Measurements from ENCODE around the gene NCKAP5.
"Not testable (repeated sequence)": the region's sequence is repeated elsewhere in the genome, so short reads cannot be mapped to it uniquely, and the experiment has no call there.

Gene NCKAP5

DNA sequence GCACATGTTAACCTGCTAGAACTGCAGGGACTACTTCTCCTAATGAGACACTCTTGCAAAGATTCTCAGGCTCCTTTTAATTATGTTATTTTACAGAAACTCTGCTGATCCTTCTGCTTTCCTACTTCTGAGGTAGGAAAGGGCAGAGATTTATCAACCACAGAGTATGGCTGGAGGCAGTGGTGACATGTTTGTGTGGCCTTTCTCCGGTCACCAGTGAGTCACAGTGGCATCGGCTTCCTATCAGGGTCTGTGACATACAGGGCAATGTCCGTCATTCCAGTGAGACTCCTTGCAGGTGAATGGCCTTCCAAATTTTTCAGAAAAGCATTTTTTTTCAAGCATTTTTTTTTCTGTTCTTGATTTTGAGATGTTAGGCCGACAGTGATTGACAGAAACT, 717.6 kb downstream of the NCKAP5 start:
- DNase-seq: no peak

DNA sequence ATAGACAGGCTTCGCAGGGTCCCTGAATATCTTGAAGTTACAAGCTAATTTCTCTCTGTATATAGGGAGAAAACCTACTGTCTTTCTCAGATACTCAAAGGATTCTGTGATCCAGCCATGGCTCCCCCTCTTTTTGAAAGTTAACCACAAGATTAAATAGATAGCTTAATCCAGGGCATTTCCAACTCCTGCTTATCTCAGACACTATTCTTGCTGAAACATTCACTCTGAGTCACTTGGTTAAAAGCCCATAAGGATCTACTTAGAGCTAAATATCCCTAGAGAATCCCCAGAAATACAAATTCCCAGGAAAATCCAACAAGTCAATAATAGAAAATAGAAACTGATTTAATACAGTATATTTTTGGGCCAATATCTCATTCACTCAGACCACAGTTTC, 719.1 kb downstream of the NCKAP5 start:
- DNase-seq: peak; percentile 79

DNA sequence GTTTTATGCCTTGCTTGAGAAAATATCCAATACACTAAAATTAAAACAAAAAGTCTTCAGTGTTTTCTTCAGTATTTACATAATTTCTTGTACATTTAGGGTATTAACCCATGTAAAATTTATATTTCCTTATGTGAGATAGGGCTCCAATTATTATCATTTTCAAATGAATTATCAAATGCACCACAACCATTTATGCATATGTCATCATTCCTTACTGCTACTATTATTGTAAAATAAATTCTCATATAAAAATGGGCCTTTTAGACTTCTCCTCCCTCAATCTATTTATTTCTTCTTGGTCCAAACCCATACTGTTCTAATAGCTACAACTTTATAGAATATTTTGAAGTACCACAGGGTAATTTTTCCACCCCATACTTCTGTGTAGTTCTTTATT, 722.9 kb downstream of the NCKAP5 start:
- DNase-seq: no peak

DNA sequence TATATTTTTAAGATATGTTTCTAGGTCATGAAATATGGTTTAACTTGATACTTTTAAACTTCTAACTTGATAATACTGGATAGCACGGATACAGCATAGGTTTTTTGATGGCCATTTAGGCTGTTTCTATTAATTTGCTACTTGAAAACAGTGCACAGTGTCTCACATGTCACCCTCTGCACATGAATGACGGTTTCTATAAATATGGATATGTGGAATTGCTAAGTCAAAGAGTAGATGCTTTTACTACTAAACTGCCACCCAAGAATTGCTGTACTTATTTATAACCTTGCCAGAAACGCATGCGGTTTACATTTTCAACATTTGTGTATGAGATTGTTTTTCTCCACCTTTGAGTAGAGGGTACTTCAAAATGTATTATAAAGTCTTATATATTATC, 723.7 kb downstream of the NCKAP5 start:
- no peak for DNase-seq

DNA sequence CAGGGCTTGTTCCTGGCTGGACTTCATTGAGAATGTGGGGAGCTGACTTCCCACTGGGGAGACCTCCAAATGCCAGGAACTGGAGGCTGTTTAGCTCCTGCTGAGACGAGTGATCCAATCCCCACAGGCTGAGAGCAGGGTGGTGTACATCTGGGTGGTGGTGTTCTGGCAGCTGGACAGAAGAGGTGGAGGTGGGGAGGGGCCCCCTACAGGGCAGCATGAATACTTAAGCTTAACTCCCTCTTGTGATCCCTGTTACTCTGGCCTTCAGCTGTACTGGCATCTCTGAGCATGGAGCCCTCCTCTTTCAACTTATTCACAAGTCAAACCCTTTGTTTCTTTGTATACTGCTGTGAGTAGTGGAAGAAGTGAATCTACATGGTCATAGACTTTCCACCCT, 730.5 kb downstream of the NCKAP5 start:
- DNase-seq: no peak

DNA sequence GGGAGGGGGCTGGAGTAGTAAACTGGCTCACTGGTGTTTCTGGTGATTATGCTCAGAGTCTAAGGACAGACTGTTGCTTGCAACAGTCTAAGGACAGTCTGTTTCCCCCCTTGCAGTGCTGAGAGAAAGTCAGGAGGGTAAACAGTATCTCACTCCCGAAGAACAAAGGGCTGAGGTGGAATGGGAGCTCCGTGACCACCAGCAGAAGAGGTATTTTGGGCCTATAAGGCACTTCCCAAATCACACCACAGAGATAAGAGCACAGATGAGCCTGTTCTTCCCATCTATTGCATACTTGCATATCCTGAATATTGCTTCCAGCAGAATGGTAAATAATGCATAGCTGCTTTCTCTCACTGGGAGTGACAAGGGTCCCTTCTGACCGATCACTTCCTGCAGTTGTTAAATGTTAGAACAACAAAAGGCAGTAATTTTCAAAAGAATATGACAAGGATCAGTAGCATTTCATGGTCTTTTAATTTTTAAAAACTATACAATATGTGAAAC, 737.9 kb downstream of the NCKAP5 start:
- DNase-seq: no peak

DNA sequence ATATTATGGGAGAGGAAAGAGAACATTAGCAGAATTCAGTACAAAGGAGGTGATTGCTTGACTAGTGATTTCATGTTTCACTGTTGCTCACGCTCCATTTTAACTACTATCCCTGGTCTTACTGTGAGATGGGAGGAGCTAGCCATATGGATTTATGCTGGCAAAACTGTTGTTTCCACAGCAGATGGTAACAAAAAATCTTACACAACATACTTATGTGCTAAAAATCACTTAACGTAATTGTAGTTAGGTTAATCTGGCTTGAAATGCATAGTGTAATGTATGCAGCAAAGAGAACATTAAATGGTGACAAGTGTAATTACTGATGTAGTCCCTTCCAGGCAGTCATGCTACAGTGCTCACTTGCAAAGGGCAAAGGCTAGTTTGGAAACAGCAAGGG, 742.7 kb downstream of the NCKAP5 start:
- DNase-seq: no peak

DNA sequence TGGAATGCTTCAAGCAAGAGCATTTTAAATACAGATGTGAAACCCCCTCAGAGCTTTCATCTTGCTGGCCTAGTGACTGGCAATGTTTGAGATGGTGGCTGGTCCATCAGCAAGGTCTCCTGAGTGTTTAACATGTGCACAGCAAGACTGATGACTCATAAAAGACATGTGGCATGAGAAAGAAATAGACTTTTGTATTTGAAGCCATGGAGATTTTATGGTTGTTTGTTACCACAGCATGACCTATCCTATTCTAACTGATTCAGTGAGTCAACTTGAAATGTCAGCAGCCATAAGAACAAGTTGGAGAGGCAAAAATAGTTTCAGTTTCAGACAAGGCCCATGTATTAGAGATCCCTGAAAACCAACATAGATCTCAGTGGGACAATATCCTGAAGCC, 743.5 kb downstream of the NCKAP5 start:
- DNase-seq: peak; percentile 49

DNA sequence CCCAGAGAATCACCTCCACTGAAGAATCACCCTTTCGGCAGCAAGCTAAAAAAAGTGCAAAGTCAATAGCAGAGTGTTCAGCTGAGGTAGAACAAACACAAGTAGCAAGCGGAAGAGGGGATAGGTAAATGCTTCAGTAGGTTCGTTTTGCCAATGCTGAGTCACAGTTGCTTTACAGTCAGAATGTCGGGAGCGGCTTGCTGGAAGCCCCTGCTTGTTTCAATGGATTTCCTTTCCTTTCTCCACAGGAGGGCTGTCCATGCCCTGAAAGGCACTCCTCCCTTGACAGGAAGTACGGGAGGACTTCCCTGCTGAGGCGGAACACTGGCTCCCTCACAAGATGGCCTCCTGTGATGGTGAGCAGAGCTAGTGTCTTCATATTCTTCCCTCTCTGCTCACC, 752.0 kb downstream of the NCKAP5 start:
- no peak for DNase-seq

DNA sequence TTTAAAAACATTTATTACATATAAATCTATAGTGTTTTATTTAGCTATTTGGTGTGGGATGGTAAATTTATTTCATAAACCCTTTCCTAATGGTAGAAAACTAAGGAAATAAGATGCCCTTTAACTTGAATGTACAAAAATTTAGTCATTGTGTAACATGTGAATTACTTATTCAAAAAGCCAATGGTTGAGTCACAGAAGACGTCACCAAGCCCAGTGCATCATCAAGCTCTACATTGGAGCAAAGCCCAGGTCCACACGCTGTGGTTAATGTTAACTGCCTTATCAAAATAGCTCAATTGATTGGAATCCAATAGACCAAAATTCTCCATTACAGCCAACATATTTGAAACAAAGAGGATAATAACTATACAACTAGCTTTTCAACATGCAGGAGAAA, 752.7 kb downstream of the NCKAP5 start:
- peak; percentile 77 for DNase-seq

DNA sequence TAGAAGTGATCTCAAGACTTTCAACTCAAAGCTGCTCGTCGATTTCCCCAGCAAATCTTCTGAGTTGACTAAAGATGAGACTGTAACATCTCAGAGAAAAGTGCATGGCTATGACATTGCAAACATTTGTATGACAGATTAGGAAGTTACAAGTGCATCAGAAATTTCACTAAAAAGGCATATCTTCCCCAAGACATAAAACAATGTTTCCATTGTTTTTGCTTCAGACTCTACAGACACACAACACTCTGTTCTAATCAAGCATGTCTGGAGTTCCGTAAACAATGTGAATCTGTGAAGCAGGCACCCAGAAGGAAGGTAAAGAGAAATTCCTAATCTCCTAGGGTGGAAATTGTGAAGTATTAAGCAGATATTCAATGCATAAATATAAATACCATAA, 753.6 kb downstream of the NCKAP5 start:
- no peak for DNase-seq

DNA sequence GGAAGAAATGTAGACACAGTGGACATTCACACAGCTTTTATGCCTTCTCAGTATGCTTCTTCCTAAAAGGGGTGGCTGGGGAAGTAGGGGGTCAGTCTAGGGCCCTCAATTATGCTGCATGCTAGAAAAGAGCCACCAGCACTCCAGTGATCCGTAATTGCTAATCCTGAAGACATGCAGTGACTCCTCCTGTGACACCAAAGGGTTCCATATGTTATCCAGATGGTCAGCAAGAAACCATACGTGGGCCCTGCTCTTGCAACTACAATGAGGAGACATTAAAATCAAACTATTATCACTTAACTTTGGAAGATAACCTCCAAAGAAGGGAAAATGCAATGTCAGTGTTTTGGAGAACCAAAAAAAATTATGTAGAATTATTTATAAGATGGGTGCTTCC, 754.8 kb downstream of the NCKAP5 start:
- DNase-seq: no peak

DNA sequence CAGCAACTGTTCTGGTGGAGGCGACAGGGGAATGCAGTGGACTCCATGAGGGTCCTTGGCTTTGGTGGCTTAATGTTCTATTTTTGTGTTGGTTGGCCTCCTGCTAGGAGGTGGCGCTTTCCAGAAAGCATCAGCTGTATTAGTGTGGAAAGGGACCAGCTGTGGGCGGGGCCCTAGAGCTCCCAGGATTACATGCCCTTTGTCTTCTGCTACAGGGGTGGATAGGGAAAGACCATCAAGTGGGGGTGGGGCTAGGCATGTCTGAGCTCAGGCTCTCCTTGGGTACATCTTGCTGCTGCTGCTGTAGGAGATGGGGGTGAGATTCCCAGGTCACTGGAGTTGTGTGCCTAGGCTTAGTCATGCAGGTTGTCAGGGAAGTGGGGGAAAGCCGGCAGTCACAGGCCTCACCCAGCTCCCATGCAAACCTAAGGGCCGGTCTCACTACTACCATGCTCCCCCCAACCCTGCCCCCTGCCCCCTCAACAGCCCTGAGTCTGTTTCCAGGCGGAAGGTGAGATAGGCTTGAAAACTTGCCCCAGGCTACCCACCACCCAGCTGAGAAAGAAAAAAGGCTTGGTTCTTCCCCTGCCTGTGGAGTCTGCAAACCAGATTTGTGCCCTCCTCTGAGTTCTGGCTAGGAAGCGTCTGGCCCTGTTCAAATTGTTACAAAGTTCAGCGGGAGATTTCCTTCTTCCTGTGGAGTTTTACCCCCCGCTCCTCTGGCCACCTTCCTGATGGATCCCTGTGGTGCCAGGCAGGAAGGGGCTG, 756.9 kb downstream of the NCKAP5 start:
- DNase-seq: no peak

DNA sequence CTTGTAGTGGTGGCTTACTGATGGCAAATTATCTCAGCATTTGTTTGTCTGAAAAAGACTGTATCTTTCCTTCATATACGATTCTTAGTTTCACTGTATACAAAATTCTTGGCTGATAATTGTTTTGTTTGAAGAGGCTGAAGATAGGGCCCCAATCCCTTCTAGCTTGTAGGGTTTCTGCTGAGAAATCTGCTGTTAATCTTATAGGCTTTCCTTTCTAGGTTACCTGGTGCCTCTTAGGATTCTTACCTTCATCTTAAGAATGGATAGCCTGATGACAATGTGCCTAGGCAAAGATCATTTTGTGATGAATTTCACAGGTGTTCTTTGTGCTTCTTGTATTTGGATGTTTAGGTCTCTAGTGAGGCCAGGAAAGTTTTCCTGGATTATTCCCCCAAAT, 758.3 kb downstream of the NCKAP5 start:
- not testable (repeated sequence) for DNase-seq

DNA sequence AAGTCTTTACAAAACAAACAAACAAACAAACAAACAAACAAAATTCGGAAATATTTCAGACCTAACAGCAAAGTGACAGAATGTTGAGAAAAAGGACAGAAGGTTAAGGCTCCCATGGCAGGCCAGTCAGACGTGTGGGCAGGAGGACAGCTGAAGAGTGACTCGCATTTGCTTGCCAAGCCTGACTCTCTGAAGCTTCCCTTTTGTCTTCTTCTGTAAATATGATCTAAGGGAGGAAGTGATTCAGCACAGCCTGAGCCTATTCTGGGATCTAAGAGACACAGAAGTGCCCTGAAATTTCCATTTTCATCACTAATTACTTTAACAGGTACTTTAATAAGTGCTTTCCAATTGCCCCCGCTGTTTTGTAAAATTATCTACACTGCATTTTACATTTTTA, 764.2 kb downstream of the NCKAP5 start:
- peak; percentile 83 for DNase-seq

DNA sequence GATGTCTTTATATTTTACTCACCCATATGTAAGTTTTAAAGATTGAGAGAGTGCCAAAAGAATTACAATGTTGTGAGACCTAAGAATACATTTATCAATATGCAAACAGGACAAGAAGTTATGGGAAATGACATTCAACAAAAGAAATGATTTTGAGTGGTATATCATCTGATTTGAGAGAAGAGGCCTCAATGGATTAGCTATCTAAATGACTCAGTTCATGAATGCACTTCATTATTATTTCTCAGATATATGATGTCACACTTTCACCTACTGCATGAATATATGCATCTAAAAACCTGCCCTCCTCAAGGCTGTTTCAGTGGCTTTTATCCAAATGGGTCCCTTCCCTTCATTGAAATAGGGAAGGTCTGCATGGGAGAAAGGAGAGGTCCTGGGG, 769.9 kb downstream of the NCKAP5 start:
- DNase-seq: no peak

DNA sequence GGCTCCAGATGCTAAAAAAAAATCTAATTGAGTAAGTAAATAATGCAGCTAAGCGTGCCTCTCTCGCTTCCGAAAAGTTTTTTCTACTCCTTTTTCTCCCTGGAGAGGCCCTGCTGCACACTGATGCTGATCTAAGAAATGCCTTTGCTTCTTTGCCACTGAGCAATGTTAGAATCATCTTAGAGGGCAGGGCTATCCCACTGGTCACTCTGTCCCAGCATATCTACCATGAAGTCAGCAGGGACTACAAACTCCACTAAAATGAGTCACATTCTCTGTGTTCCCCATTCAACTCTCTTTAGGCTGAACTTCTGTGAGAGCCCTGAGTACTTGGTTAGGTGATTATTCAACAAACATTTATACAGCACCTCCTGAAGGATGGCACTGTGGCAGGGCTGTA, 770.7 kb downstream of the NCKAP5 start:
- peak; percentile 94 for DNase-seq

DNA sequence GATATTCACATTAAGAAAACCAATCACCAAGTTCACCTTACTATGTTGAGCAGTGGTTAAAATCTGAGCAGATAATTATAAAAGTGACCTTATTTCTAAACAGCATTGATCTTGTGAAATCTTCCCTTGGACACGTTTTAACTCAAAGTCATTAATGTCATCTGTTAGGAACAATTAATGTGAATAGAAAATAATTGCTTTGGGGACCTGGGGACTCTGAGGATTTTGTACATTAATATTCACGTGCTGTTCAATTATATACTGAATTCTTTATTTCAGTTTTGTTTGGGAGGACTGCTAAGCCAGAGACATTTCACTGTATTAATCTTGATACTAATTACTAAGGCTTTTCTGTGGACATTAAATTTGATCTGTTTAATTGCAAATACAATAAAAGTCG, 771.2 kb downstream of the NCKAP5 start:
- DNase-seq: no peak

DNA sequence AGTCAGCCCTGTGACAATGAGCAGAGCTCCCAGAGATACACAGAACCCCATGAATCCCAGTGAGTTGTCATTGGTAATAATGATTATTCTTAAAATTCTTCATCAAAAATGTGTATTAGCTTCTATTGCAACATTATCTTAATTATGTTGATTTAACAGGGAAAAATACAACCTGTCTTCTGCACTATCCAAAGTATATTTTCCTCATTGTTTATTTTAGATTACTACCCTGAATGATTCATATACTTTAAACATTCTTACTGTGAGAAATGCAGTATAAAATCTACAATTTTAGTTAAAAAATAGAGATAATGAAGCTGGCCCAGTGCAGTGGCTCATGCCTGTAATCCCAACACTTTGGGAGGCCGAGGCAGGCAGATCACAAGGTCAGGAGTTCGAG, 773.0 kb downstream of the NCKAP5 start:
- DNase-seq: peak; percentile 3

DNA sequence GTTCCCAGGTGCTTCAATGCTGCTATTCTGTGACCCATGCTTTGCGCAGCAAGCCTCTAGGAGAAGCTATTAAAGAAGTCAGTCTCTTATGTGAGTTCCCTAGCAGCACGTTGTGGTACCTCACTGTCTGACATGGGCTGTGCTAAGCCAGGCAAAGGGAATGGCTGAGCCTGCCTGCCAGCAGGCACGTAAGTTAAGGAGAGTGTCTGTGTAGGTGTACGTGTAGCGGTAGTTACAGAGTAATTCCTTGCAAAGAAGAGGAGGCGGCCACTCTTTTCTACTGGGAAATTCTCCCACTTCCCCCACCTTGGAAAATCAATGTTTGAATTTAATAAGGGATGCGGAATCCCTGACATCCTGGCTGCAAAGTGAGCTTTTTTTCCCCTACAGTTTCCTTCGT, 774.7 kb downstream of the NCKAP5 start:
- DNase-seq: no peak

DNA sequence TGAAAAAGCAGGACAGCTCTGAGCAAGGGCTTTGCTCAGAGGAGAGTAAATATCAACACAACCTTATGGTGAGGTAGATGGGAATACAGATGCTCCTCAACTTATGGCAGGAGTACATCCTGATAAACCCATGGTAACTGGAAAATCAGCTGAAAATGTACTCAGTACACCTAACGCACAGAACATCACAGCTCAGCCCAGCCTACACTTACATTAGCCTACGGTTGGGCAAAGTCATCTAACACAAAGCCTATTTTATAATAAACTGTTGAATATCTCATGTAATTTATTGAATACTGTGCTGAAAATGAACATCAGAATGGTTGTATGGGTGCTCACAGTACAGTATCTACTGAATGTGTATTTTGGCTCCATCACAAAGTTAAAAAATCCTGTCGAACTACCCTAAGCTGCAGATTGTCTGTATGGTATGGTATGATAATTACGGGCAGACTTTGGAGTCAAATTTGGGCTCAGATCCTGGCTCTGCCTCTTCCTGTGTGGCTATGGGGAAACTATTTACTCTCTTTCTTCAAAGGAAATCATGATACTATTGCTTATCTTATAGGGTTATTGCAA, 778.0 kb downstream of the NCKAP5 start:
- DNase-seq: peak; percentile 22

DNA sequence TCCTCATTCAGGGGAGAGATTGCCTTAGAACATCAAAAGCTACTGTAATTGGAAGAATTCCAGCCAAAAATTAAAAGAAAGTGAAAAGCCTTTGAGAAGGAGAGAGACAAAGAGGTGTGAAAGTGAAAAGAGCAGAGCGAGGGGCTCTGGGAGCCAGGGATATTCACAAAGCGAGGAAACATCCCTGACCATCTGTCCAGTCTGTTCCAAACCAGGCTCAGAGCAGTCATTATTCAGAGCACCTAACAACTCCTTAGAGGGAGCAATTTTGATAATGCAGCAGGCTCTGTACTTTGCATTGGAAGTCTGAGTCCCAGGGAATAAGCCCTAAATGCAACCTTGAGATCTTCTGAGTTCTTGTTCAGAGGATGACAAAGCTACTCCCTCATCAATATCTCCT, 779.2 kb downstream of the NCKAP5 start:
- DNase-seq: no peak

DNA sequence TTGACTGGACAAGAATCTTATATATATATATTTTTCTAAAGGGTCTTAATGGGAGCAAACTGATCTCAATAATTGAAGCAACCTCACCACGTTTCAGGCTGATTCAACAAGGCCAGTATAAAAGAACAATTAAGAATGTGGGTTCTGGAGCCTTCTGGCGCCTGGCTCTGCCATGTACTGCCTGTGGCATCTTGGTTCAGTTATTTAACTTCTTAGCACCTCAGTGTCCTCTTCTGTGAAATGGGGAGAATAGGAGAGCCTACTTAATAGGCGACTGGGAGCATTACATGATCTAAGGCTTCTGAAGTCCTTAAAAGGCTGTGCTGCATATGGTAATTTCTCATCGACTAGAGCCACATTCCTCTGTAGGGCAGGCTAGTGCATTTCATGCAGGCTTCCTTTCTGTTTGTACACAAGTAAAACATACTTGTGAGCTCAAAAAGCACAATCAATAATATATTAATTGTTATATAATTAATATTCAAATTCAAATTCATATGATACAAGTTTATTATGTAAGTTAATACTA, 779.9 kb downstream of the NCKAP5 start:
- DNase-seq: no peak

DNA sequence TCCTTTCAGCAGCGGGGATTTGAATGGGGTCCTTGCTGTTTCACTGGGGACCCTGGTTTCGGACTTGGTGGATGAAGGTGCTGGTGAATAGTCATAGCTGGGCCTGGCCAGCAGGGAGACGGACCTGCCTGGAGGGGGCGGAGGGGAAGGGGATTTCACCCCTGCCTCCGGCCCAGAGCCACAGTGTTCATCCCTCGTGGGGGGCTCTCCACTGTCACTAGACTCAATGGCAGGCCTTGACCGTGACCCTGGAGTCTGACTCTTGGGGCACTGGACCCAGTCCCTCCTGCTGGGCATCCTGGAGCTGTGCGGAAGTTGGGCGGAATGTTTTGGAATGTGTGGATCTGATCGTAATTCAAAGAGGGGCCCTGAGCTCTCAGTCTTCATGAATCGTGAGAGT, 784.4 kb downstream of the NCKAP5 start:
- DNase-seq: no peak

Measured in fibroblast of skin of back (primary cell).